Measurements from ENCODE around the gene CALN1.

DNA sequence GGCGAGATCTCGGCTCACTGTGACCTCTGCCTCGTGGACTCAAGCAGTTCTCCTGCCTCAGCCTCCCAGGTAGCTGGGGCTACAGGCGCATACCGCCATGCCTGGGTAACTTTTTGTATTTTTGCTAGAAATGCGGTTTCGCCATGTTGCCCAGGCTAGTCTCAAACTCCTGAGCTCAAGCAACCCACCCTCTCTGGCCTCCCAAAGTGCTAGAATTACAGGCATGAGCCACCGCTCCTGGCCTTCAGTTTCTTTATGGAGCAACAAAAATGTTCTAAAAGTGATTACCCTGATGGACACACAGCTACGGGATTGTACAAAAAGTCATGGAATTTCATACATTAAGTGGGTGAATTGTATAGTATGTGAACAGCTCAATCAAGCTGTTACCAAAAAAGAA lies 216.0 kb downstream of the CALN1 start:
- no peak for TF ChIP-seq EZH2 (optimal IDR thresholded peaks at IDR 0.05; ENCODE audit: low read depth, low read length)
- TF ChIP-seq, protein P1, sequence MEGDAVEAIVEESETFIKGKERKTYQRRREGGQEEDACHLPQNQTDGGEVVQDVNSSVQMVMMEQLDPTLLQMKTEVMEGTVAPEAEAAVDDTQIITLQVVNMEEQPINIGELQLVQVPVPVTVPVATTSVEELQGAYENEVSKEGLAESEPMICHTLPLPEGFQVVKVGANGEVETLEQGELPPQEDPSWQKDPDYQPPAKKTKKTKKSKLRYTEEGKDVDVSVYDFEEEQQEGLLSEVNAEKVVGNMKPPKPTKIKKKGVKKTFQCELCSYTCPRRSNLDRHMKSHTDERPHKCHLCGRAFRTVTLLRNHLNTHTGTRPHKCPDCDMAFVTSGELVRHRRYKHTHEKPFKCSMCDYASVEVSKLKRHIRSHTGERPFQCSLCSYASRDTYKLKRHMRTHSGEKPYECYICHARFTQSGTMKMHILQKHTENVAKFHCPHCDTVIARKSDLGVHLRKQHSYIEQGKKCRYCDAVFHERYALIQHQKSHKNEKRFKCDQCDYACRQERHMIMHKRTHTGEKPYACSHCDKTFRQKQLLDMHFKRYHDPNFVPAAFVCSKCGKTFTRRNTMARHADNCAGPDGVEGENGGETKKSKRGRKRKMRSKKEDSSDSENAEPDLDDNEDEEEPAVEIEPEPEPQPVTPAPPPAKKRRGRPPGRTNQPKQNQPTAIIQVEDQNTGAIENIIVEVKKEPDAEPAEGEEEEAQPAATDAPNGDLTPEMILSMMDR (IDR thresholded peaks at IDR 0.05; ENCODE audit: low read length): no peak
